ENCODE data around the gene WDR7. TPM values are rescaled to one million over a fixed set of nuclear protein-coding genes. Genes with fewer than 3 reads are reported as not detected.

The WDR7 gene
- total and polyA plus RNA-seq, 3 experiments from 2014 or later = 20.5 to 21.9 (median 20.6) TPM

DNA sequence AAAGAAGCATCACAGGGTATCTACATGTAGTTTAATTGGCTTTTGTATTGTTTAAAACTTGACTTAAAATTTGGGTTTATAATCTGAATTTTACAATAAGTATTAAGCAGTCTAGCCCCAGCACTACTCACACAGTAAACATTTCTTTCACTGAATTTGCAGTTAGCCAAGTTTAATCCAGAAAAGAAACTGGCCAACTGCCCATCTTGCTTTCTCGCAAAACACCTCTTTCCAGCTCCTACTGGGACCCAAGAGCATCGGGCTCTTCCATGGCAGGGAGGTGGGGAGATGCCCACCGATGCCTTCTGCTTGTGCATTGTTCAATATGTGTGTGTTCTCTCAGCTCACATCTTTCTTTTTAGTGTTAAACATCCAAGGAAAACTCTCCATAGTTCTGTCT, 283.0 kb downstream of the WDR7 start:
- no peaks in the 10 kb centered on the region for H3K9me3 ChIP-seq (ENCODE audit: low read length)
- H3K36me3 Mint-ChIP-seq = peaks cover 11 to 72% (median 20%) of the 10 kb centered on the region in 3 donors
- CTCF ChIA-PET = no interaction called here
- no peaks in the 10 kb centered on the region for H3K4me1 ChIP-seq (ENCODE audit: insufficient read depth, low read length)
- POLR2A ChIA-PET = no interaction called here
- no peak overlapping the region for H3K4me3 Mint-ChIP-seq
- DNase-seq = no peak
- no peaks in the 10 kb centered on the region for H3K9me3 Mint-ChIP-seq
- H3K27ac ChIP-seq (ENCODE audit: low read depth, low read length) = no peak overlapping the region
- H3K27ac Mint-ChIP-seq = no peak overlapping the region
- no peaks in the 10 kb centered on the region for H3K27me3 ChIP-seq (ENCODE audit: insufficient read depth, low read length, poor library complexity, severe bottlenecking)
- H3K27me3 Mint-ChIP-seq = no peaks in the 10 kb centered on the region
- H3K4me3 ChIP-seq (ENCODE audit: low read length) = no peak overlapping the region
- H3K4me1 Mint-ChIP-seq = peaks cover 0 to 2% (median 0%) of the 10 kb centered on the region in 3 donors
- no peaks in the 10 kb centered on the region for H3K36me3 ChIP-seq (ENCODE audit: insufficient read depth, low read length)

DNA sequence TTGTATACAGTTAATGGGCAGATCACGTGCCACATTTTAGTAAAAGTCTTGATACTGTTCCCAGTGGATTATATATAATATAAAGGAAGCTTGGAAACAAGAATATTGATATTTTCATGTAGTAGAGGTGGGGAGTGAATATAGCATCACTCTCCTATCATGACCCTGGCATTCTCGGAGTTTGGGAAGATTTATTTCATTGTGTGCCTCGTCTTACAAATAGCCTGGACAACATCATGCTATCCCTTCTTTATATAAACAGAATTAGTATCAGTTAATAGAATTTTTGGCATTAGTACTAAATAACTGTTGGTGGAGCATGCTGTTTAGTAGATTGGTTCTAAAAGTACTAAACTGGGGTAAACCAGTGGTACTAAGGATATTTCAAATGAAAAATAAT, 283.7 kb downstream of the WDR7 start:
- H3K27ac ChIP-seq (ENCODE audit: low read depth, low read length) = no peak overlapping the region
- DNase-seq = no peak
- H3K27me3 ChIP-seq (ENCODE audit: insufficient read depth, low read length, poor library complexity, severe bottlenecking) = no peaks in the 10 kb centered on the region
- Mint-ChIP-seq H3K27me3 (no peaks in the 10 kb centered on the region), H3K4me1 (peaks cover 0 to 2% (median 0%) of the 10 kb centered on the region in 3 donors), H3K27ac (no peak overlapping the region), H3K36me3 (peaks cover 10 to 69% (median 20%) of the 10 kb centered on the region in 3 donors), H3K9me3 (no peaks in the 10 kb centered on the region), H3K4me3 (no peak overlapping the region)
- ChIA-PET POLR2A (no interaction called here), CTCF (no interaction called here)
- no peaks in the 10 kb centered on the region for H3K9me3 ChIP-seq (ENCODE audit: low read length)
- no peaks in the 10 kb centered on the region for H3K4me1 ChIP-seq (ENCODE audit: insufficient read depth, low read length)
- no peak overlapping the region for H3K4me3 ChIP-seq (ENCODE audit: low read length)
- no peaks in the 10 kb centered on the region for H3K36me3 ChIP-seq (ENCODE audit: insufficient read depth, low read length)

DNA sequence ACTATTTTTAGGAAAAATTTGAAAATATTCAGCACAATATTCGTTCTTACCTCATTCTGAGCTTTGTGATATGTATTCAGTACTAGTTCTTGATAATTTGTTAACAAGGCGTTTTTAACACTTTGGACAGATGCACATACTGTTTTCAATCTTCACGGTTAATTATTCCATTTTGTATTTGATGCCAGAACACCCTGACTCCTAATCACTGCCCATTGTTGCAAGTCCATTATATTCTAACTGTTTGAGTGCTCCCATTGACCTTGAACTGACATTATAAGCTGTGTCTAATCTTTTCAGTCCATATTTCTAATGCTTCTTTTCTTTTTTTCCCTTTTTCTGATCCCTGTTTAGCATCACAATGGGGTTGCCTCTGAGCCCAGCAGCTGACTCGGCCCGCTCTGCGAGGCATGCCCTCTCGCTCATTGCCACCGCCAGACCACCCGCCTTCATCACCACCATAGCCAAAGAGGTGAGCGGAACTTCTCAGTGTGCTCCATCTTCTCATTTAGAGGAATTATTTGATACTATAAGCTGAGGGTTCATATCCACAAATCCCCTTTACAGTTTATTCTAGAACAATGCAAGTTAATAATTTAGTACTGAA, 284.4 kb downstream of the WDR7 start:
- H3K27me3 Mint-ChIP-seq = no peaks in the 10 kb centered on the region
- CTCF ChIA-PET = no interaction called here

DNA sequence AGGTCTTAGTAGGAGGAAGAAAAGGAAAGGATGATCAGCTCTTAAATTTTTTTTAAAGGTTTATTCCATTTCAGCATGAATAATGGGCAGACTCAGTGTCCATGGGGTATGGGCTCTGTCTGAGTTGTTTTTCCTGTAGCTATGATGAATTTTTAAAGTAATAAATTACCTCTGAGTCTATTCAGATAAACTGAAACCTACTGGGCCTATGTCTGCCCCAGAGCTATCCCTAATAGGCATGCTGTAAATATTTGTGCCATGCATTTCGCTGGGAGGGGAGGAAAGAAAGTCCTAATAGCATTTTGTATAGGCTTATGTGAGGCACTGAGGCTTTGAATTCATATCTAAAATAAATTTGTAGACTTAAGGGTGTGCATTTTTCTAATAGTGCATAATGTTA, 285.3 kb downstream of the WDR7 start:
- Mint-ChIP-seq H3K9me3 (no peaks in the 10 kb centered on the region), H3K27ac (no peak overlapping the region), H3K4me3 (no peak overlapping the region), H3K27me3 (no peaks in the 10 kb centered on the region), H3K4me1 (peaks cover 0 to 2% (median 0%) of the 10 kb centered on the region in 3 donors), H3K36me3 (peaks cover 8 to 64% (median 24%) of the 10 kb centered on the region in 3 donors)
- Histone ChIP-seq H3K27ac (ENCODE audit: low read depth, low read length) (no peak overlapping the region), H3K9me3 (ENCODE audit: low read length) (no peaks in the 10 kb centered on the region), H3K4me3 (ENCODE audit: low read length) (no peak overlapping the region), H3K36me3 (ENCODE audit: insufficient read depth, low read length) (no peaks in the 10 kb centered on the region), H3K4me1 (ENCODE audit: insufficient read depth, low read length) (no peaks in the 10 kb centered on the region), H3K27me3 (ENCODE audit: insufficient read depth, low read length, poor library complexity, severe bottlenecking) (no peaks in the 10 kb centered on the region)
- no peak for DNase-seq
- CTCF ChIA-PET = no interaction called here
- POLR2A ChIA-PET = no interaction called here

More for the DNA sequence above, 284.4 kb downstream of the WDR7 start:
- no peak for DNase-seq
- Mint-ChIP-seq H3K4me3 (no peak overlapping the region), H3K36me3 (peaks cover 8 to 66% (median 16%) of the 10 kb centered on the region in 3 donors), H3K27ac (no peak overlapping the region), H3K9me3 (no peaks in the 10 kb centered on the region), H3K4me1 (peaks cover 0 to 2% (median 0%) of the 10 kb centered on the region in 3 donors)
- Histone ChIP-seq H3K4me3 (ENCODE audit: low read length) (no peak overlapping the region), H3K9me3 (ENCODE audit: low read length) (no peaks in the 10 kb centered on the region), H3K27me3 (ENCODE audit: insufficient read depth, low read length, poor library complexity, severe bottlenecking) (no peaks in the 10 kb centered on the region), H3K27ac (ENCODE audit: low read depth, low read length) (no peak overlapping the region), H3K36me3 (ENCODE audit: insufficient read depth, low read length) (no peaks in the 10 kb centered on the region), H3K4me1 (ENCODE audit: insufficient read depth, low read length) (no peaks in the 10 kb centered on the region)
- POLR2A ChIA-PET = no interaction called here

DNA sequence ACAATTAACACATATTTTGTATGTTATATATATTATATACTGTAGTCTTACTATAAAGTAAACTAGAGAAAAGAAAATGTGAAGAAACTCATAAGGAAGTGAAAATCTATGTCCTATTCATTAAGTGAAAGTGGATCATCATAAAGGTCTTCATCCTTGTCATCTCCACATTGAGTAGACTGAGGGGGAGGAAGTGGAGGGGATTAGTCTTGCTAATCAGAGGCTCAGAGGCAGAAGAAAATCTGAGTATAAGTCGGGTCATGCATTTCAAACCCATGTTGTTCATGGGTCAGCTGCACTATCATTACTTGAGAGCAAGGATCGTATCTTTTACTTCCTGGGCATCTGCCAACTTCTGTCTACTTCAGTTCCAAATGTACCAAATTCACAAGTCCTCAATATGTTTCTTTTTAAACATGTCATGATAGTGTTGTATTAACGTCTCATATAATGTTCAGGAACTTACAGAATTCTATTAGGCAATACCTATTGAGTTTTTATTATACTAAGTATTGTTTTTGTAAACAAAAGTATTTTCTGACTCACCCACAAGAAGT, 286.8 kb downstream of the WDR7 start:
- ChIA-PET CTCF (no interaction called here), POLR2A (no interaction called here)
- Mint-ChIP-seq H3K36me3 (peaks cover 4 to 57% (median 18%) of the 10 kb centered on the region in 3 donors), H3K4me1 (no peaks in the 10 kb centered on the region), H3K9me3 (no peaks in the 10 kb centered on the region), H3K27me3 (no peaks in the 10 kb centered on the region), H3K27ac (no peak overlapping the region), H3K4me3 (no peak overlapping the region)
- Histone ChIP-seq H3K4me1 (ENCODE audit: insufficient read depth, low read length) (no peaks in the 10 kb centered on the region), H3K36me3 (ENCODE audit: insufficient read depth, low read length) (no peaks in the 10 kb centered on the region), H3K4me3 (ENCODE audit: low read length) (no peak overlapping the region), H3K27me3 (ENCODE audit: insufficient read depth, low read length, poor library complexity, severe bottlenecking) (no peaks in the 10 kb centered on the region), H3K9me3 (ENCODE audit: low read length) (no peaks in the 10 kb centered on the region), H3K27ac (ENCODE audit: low read depth, low read length) (no peak overlapping the region)
- no peak for DNase-seq

DNA sequence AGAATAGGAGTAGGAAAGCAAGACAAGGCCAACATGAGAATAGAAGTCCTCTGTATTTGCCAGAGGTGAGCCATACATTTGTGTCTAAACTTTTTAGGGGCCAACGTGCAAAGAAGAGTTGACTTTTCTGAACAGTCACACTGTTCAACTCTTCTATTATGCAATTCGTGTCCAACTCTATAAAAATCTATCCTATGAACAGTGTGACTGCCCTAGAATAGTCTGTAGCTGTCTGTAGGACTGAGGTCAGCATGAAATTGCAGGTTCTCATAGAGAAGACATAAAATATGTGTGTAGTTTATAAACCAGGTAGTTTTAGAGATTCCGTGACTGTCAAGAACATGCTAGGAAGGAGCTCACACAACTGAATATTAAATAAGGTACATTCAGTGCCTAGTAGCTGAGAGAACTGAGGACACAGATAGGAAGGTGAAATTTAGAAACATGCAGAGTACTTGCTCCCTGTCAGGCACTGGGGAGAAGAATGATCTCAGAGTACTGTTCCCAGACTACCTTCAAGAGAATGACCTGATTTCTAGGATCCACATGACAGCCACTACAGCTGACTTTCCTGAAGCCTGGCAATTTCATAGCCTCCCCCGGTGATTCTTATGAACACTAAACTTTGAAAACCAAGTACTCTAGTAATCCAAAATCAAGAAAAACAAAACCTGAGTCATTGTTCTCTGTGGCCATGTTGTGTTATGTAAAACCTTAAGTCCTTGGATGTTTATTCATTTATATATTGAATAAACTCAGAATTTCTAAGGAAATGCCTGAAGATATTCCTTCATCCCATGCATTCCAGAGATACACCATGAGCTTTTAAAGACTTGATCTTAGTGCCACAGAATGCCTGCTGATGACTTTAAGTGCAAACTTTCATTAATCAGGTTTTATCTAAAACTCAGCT, 294.3 kb downstream of the WDR7 start:
- no peaks in the 10 kb centered on the region for H3K36me3 ChIP-seq (ENCODE audit: insufficient read depth, low read length)
- no peaks in the 10 kb centered on the region for H3K9me3 ChIP-seq (ENCODE audit: low read length)
- H3K4me1 ChIP-seq (ENCODE audit: insufficient read depth, low read length) = no peaks in the 10 kb centered on the region
- no peak for DNase-seq
- Mint-ChIP-seq H3K27me3 (no peaks in the 10 kb centered on the region), H3K27ac (no peak overlapping the region), H3K36me3 (peaks cover 0 to 43% (median 19%) of the 10 kb centered on the region in 3 donors), H3K4me1 (no peaks in the 10 kb centered on the region), H3K9me3 (no peaks in the 10 kb centered on the region), H3K4me3 (no peak overlapping the region)
- H3K27ac ChIP-seq (ENCODE audit: low read depth, low read length) = no peak overlapping the region
- H3K27me3 ChIP-seq (ENCODE audit: insufficient read depth, low read length, poor library complexity, severe bottlenecking) = no peaks in the 10 kb centered on the region
- no peak overlapping the region for H3K4me3 ChIP-seq (ENCODE audit: low read length)
- ChIA-PET POLR2A (interaction anchor here (0.8 kb wide), 1 partner anchor 18 kb away, joined by 3 read pairs; no protein-coding TSS in a partner anchor), CTCF (no interaction called here)

DNA sequence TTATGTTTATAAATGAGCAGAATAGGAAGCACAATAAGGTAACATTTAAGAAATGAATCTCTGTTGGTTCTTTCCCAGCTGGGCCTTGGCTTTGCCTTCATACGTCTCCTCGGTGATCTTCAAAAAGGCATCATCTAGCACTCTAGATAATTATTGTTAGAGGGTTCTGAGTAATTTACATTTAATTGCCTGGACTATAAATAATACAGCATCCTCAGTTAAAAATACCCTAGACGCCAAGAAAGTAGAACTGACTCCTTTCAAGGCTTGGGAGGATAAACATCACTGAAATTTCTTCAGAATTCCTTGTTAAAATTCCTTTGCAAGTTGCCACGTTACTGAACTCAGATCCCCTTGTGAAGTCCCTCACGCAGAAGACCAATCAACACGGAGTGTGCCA, 296.1 kb downstream of the WDR7 start:
- Mint-ChIP-seq H3K27me3 (no peaks in the 10 kb centered on the region), H3K36me3 (peaks cover 0 to 34% (median 14%) of the 10 kb centered on the region in 3 donors), H3K27ac (no peak overlapping the region), H3K4me1 (no peaks in the 10 kb centered on the region), H3K9me3 (no peaks in the 10 kb centered on the region), H3K4me3 (no peak overlapping the region)
- H3K4me1 ChIP-seq (ENCODE audit: insufficient read depth, low read length) = no peaks in the 10 kb centered on the region
- no peaks in the 10 kb centered on the region for H3K36me3 ChIP-seq (ENCODE audit: insufficient read depth, low read length)
- CTCF ChIA-PET = no interaction called here
- H3K27ac ChIP-seq (ENCODE audit: low read depth, low read length) = no peak overlapping the region
- H3K9me3 ChIP-seq (ENCODE audit: low read length) = no peaks in the 10 kb centered on the region
- POLR2A ChIA-PET = no interaction called here
- H3K27me3 ChIP-seq (ENCODE audit: insufficient read depth, low read length, poor library complexity, severe bottlenecking) = no peaks in the 10 kb centered on the region
- no peak overlapping the region for H3K4me3 ChIP-seq (ENCODE audit: low read length)
- DNase-seq = no peak

DNA sequence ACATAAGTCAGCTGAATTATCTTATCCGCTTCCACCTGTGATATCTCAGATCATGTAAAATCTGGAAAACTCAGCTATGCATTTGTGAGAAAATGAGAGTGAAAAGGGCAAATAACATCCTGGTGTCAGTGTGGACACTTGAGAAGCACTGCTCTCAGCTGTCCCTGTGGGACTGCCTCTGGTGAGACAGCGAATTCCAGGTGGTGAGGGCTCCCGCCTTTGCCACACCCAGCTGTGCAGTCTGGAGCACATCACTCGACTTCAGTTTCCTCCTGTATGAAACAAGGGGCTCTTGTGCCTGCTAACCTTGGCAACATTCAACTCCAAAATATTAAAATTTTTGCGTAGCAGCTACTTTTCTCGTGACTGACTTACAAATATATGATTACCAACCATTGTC, 300.9 kb downstream of the WDR7 start:
- Histone ChIP-seq H3K27me3 (ENCODE audit: insufficient read depth, low read length, poor library complexity, severe bottlenecking) (no peaks in the 10 kb centered on the region), H3K27ac (ENCODE audit: low read depth, low read length) (no peak overlapping the region), H3K36me3 (ENCODE audit: insufficient read depth, low read length) (no peaks in the 10 kb centered on the region), H3K4me3 (ENCODE audit: low read length) (no peak overlapping the region), H3K9me3 (ENCODE audit: low read length) (no peaks in the 10 kb centered on the region), H3K4me1 (ENCODE audit: insufficient read depth, low read length) (no peaks in the 10 kb centered on the region)
- H3K4me3 Mint-ChIP-seq = no peak overlapping the region
- ChIA-PET CTCF (no interaction called here), POLR2A (no interaction called here)
- DNase-seq = no peak
- H3K9me3 Mint-ChIP-seq = no peaks in the 10 kb centered on the region
- H3K36me3 Mint-ChIP-seq = peaks cover 4 to 30% (median 24%) of the 10 kb centered on the region in 3 donors
- peak overlapping the region in 1 of 8 donors; percentile 26 for H3K27ac Mint-ChIP-seq
- no peaks in the 10 kb centered on the region for H3K27me3 Mint-ChIP-seq
- no peaks in the 10 kb centered on the region for H3K4me1 Mint-ChIP-seq
